Ovary (tissue), 9 donors: ENCODE results near the gene SACM1L. TPM values are rescaled to one million over a fixed set of nuclear protein-coding genes. Genes with fewer than 3 reads are reported as not detected.

Experiments
- DNase-seq, 5 donors: peaks; one replicate each; pipeline ENCODE4 v3.0.0-alpha.2; 2019 to 2020
- H3K27ac ChIP-seq, 2 donors: fragments of 200-600 bp; one replicate each; pipeline versions ENCODE4 v1.5.1 to v1.8.0; 2019 to 2022
- H3K27me3 ChIP-seq: fragments of 200-600 bp; one replicate; pipeline ENCODE4 v1.8.0; 2022
- H3K36me3 ChIP-seq: fragments of 200-600 bp; sonication (generic); one replicate; pipeline ENCODE4 v1.5.1; 2019
- H3K4me1 ChIP-seq: one replicate; pipeline ENCODE4 v1.8.1; 2013; ENCODE audit warnings: mild to moderate bottlenecking, moderate library complexity; ENCODE audit not compliant: insufficient read depth
- H3K4me3 ChIP-seq: fragments of 200-600 bp; sonication (generic); one replicate; pipeline ENCODE4 v1.5.1; 2017
- H3K9me3 ChIP-seq, 2 donors: fragments of 200-600 bp in 1 of 2; sonication (generic) in 1 of 2; one replicate each; pipeline versions ENCODE4 v1.5.1 to v1.8.1; 2013 to 2019; ENCODE audit warnings: mild to moderate bottlenecking in 1 of 2, moderate library complexity in 1 of 2
- CTCF ChIP-seq, 3 donors: fragments of 450-650 bp in 2 of 3; fragments of 200-600 bp in 1 of 3; IDR thresholded peaks; one replicate each; pipeline versions ENCODE4 v1.5.1 to v1.8.0; 2016 to 2022; ENCODE audit warnings: antibody characterized with exemption in 3 of 3, mild to moderate bottlenecking in 1 of 3
- EP300 ChIP-seq: sonication (generic); formaldehyde crosslinking; IDR thresholded peaks from one replicate; pipeline ENCODE4 v1.6.1; 2017; ENCODE audit warnings: antibody characterized with exemption
- POLR2A ChIP-seq: fragments of 450-650 bp; IDR thresholded peaks from one replicate; pipeline ENCODE4 v1.6.1; 2017; ENCODE audit warnings: antibody characterized with exemption, mild to moderate bottlenecking, moderate library complexity
- WGBS, 3 donors: extraction: QIAGEN DNeasy Blood & Tissue Kit in 1 of 3; methylation state at CpG; one replicate each; pipeline versions ENCODE4 v1.1.5 to v1.1.7; 2013 to 2017; 5-methylcytosine and 5-hydroxymethylcytosine counted together
- intact Hi-C, 4 donors: fragments of 100-400 bp; cut with DNase I; formaldehyde crosslinking; loops; one replicate each; pipeline versions ENCODE4 v1.11.0 to v1.15.1; 2022 to 2023
- polyA plus RNA-seq, 2 donors: library from polyadenylated mRNA; stranded (reverse); fragments of 200-250 nt in 1 of 2; fragments of 350-450 nt in 1 of 2; fragmentation: Illumina TruSeq in 1 of 2; extraction: RNeasy Lipid Tissue Mini Kit (QIAGEN cat#74804) in 1 of 2; gene quantifications; one replicate each; pipeline ENCODE4 v1.2.3, GENCODE V29; 2013 to 2014
- total RNA-seq, 7 donors: library from RNA; depleted of rRNA in 2 of 7; stranded (reverse); fragments of >200 nt in 2 of 7; fragmentation: NEBNext Ultra II Directional in 3 of 7; extraction: Animal tissue kit (Norgen Biotek cat#: 25700) in 3 of 7; gene quantifications; one replicate each; pipeline versions ENCODE4 v1.1.0 to v1.2.4, GENCODE V29; 2016 to 2023
- donor health status: DM: no; HTN: no; CAD: no; lungs with moderate emphysema.
- donor health status: DM: no; HTN: no; CAD: no.
- donor health status: Bipolar disorder and iron deficiency.
- donor health status: DM: yes; HTN: yes; CAD: no.
- donor health status: DM: no; HTN: no; CAD: no.
- donor health status: DM: yes; HTN: yes; CAD: no.

The SACM1L gene
- total and polyA plus RNA-seq, 9 donors: 19.0 to 47.3 (median 32.1) TPM

GRCh38 chr3:45775571-45776300 lies 86.5 kb downstream of the SACM1L start:
- intact Hi-C loops: no loop called here

GRCh38 chr3:45776301-45776595 lies 87.1 kb downstream of the SACM1L start:
- TF ChIP-seq EP300 (no peak), POLR2A (no peak), CTCF (IDR thresholded peaks at IDR 0.05) (no peak)
- H3K27ac ChIP-seq: no peak overlapping the region
- intact Hi-C loops: no loop called here
- no peaks in the 10 kb centered on the region for H3K27me3 ChIP-seq
- no peaks in the 10 kb centered on the region for H3K4me1 ChIP-seq
- H3K9me3 ChIP-seq: no peaks in the 10 kb centered on the region
- no peaks in the 10 kb centered on the region for H3K36me3 ChIP-seq
- DNase-seq: no peak
- no peak overlapping the region for H3K4me3 ChIP-seq
- 34 to 53% (median 52%) methylated on average over 3 of the region's 3 CpGs for WGBS, 3 donors

More at GRCh38 chr3:45775571-45776300, 86.5 kb downstream of the SACM1L start:
- Histone ChIP-seq H3K4me1 (no peaks in the 10 kb centered on the region), H3K27ac (no peak overlapping the region), H3K36me3 (no peaks in the 10 kb centered on the region), H3K4me3 (no peak overlapping the region), H3K9me3 (no peaks in the 10 kb centered on the region), H3K27me3 (no peaks in the 10 kb centered on the region)
- 81 to 85% (median 85%) methylated on average over 17 of the region's 17 CpGs for WGBS, 3 donors
- no peak for DNase-seq
- TF ChIP-seq EP300 (no peak), POLR2A (no peak), CTCF (IDR thresholded peaks at IDR 0.05) (no peak)

GRCh38 chr3:45776611-45777010 lies 87.4 kb downstream of the SACM1L start:
- no peak for DNase-seq
- 24 to 45% (median 28%) methylated on average over 8 of the region's 8 CpGs for WGBS, 3 donors
- Histone ChIP-seq H3K4me3 (no peak overlapping the region), H3K36me3 (no peaks in the 10 kb centered on the region), H3K27ac (no peak overlapping the region), H3K9me3 (no peaks in the 10 kb centered on the region), H3K4me1 (no peaks in the 10 kb centered on the region), H3K27me3 (no peaks in the 10 kb centered on the region)
- TF ChIP-seq EP300 (no peak), POLR2A (no peak), CTCF (IDR thresholded peaks at IDR 0.05) (no peak)
- intact Hi-C loops: no loop called here

GRCh38 chr3:45777111-45777745 lies 88.0 kb downstream of the SACM1L start:
- DNase-seq: no peak
- H3K36me3 ChIP-seq: no peaks in the 10 kb centered on the region
- H3K9me3 ChIP-seq: no peaks in the 10 kb centered on the region
- no peak overlapping the region for H3K27ac ChIP-seq
- no peak overlapping the region for H3K4me3 ChIP-seq
- TF ChIP-seq EP300: no peak
- no peak for TF ChIP-seq POLR2A
- TF ChIP-seq CTCF (IDR thresholded peaks at IDR 0.05): no peak
- H3K4me1 ChIP-seq: no peaks in the 10 kb centered on the region
- 83 to 90% (median 88%) methylated on average over 8 of the region's 8 CpGs for WGBS, 3 donors
- no peaks in the 10 kb centered on the region for H3K27me3 ChIP-seq
- intact Hi-C loops: no loop called here
